Stomach (tissue), 9 donors: ENCODE results near the gene TEDC2. TPM values are rescaled to one million over a fixed set of nuclear protein-coding genes. Genes with fewer than 3 reads are reported as not detected.

Source experiments
- DNase-seq, 2 donors: peaks; one replicate each; pipeline versions ENCODE4 v3.0.0 to v3.0.0-alpha.2; 2013 to 2019
- H3K27ac ChIP-seq, 5 donors: fragments of 200-600 bp in 4 of 5; sonication (generic) in 4 of 5; one replicate each; pipeline ENCODE4 v1.5.1; 2013 to 2019; ENCODE audit warnings: mild to moderate bottlenecking in 1 of 5, moderate library complexity in 1 of 5
- H3K27me3 ChIP-seq, 3 donors: fragments of 200-600 bp; sonication (generic); one replicate each; pipeline ENCODE4 v1.5.1; 2017 to 2019; ENCODE audit warnings: mixed run types in 1 of 3
- H3K36me3 ChIP-seq, 4 donors: fragments of 200-600 bp; sonication (generic); 1 replicate in 3 of 4; 2 replicates in 1 of 4; pipeline ENCODE4 v1.5.1; 2016 to 2019
- H3K4me1 ChIP-seq, 4 donors: fragments of 200-600 bp; sonication (generic); one replicate each; pipeline ENCODE4 v1.5.1; 2016 to 2019
- H3K4me3 ChIP-seq, 4 donors: fragments of 200-600 bp; sonication (generic) in 3 of 4; one replicate each; pipeline ENCODE4 v1.5.1; 2016 to 2019; ENCODE audit warnings: mild to moderate bottlenecking in 1 of 4
- H3K9me3 ChIP-seq, 4 donors: fragments of 200-600 bp; sonication (generic); one replicate each; pipeline ENCODE4 v1.5.1; 2016 to 2019
- CTCF ChIP-seq, 7 experiments: fragments of 450-650 bp in 4 of 7; fragments of 200-600 bp in 3 of 7; sonication (generic) in 3 of 7; IDR thresholded peaks; one replicate each; pipeline ENCODE4 v1.5.1; 2016 to 2019; ENCODE audit warnings: antibody characterized with exemption in 7 of 7, control low read depth in 2 of 7, mild to moderate bottlenecking in 1 of 7
- EP300 ChIP-seq: sonication (generic); formaldehyde crosslinking; IDR thresholded peaks from one replicate; pipeline ENCODE4 v1.6.1; 2017; ENCODE audit warnings: antibody characterized with exemption
- POLR2A ChIP-seq, 4 donors: fragments of 450-650 bp; IDR thresholded peaks; one replicate each; pipeline ENCODE4 v1.6.1; 2016; ENCODE audit warnings: antibody characterized with exemption in 4 of 4, control low read depth in 2 of 4, mild to moderate bottlenecking in 1 of 4, moderate library complexity in 1 of 4
- POLR2AphosphoS5 ChIP-seq, 3 donors: sonication (generic); formaldehyde crosslinking; IDR thresholded peaks; one replicate each; pipeline ENCODE4 v1.6.1; 2016; ENCODE audit warnings: antibody characterized with exemption in 3 of 3
- WGBS, 5 donors: extraction: QIAGEN DNeasy Blood & Tissue Kit in 3 of 5; methylation state at CpG; one replicate each; pipeline versions ENCODE4 v1.1.5 to v1.1.7; 2013 to 2018; 5-methylcytosine and 5-hydroxymethylcytosine counted together
- intact Hi-C: fragments of 100-400 bp; cut with DNase I; formaldehyde crosslinking; loops from one replicate; pipeline ENCODE4 v1.15.1; 2023; ENCODE audit warnings: low total_unique reads
- polyA plus RNA-seq, 3 donors: library from polyadenylated mRNA; stranded (reverse); fragments of 200-250 nt; gene quantifications; one replicate each; pipeline ENCODE4 v1.2.3, GENCODE V29; 2013
- total RNA-seq, 5 donors: library from RNA; depleted of rRNA; stranded (reverse); fragments of >200 nt; gene quantifications; one replicate each; pipeline versions ENCODE4 v1.1.0 to v1.2.3, GENCODE V29; 2014 to 2016
- donor health status: healthy with polysubstance abuse.
- donor health status: Bipolar disorder and iron deficiency.
- donor health status: healthy.

TEDC2 gene
- total and polyA plus RNA-seq, 8 donors, result 1.3 to 3.8 (median 2.7) TPM; not detected in 3

GRCh38 chr16:2458887-2459646, 842 bp upstream of the TEDC2 start:
- peaks cover 10 to 25% (median 19%) of the 10 kb centered on the region in 4 donors for H3K4me1 ChIP-seq
- DNase-seq, result no peak
- no peaks in the 10 kb centered on the region for H3K9me3 ChIP-seq
- H3K4me3 ChIP-seq, result peak overlapping the region; percentile 48 to 66 (median 58)
- no peaks in the 10 kb centered on the region for H3K27me3 ChIP-seq
- intact Hi-C loops, result no loop called here
- H3K27ac ChIP-seq, result peak overlapping the region in 3 of 5 donors; percentile 21 to 65 (median 34)
- TF ChIP-seq EP300 (no peak), CTCF (IDR thresholded peaks at IDR 0.05) (no peak), POLR2A (IDR thresholded peaks at IDR 0.05) (no peak), POLR2AphosphoS5 (IDR thresholded peaks at IDR 0.05) (no peak)
- H3K36me3 ChIP-seq, result peaks cover 5 to 23% (median 14%) of the 10 kb centered on the region in 4 donors
- WGBS, 5 donors, result 18 to 23% (median 20%) methylated on average over 18 of the region's 18 CpGs

DNA sequence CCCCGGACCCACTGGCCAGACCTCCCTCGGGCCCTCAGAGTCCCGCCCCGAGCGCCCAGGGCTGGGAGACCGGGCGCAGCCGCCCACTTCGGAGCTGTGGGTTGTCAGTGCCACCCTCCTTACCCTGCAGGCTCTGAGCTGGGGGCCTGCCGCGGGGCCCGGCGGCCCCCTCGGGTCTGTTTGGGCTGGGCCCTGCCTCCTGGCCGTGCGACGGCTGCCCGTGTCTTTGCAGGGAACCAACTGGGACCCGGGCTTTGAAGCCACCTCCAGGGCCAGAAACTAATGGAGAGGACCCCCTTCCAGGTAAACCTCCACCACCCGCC, 443 bp downstream of the TEDC2 start:
- Histone ChIP-seq H3K4me3 (peak overlapping the region; percentile 48 to 66 (median 58)), H3K36me3 (peaks cover 5 to 18% (median 11%) of the 10 kb centered on the region in 4 donors), H3K9me3 (no peaks in the 10 kb centered on the region), H3K27ac (peak overlapping the region in 3 of 5 donors; percentile 8 to 65 (median 34)), H3K4me1 (peaks cover 10 to 25% (median 19%) of the 10 kb centered on the region in 4 donors), H3K27me3 (no peaks in the 10 kb centered on the region)
- intact Hi-C loops, result no loop called here
- WGBS, 5 donors, result 0 to 12% (median 2%) methylated on average over 6 to 20 of the region's 20 CpGs
- no peak for DNase-seq
- no peak for TF ChIP-seq EP300
- TF ChIP-seq POLR2AphosphoS5 (IDR thresholded peaks at IDR 0.05), result no peak
- no peak for TF ChIP-seq POLR2A (IDR thresholded peaks at IDR 0.05)
- no peak for TF ChIP-seq CTCF (IDR thresholded peaks at IDR 0.05)

DNA sequence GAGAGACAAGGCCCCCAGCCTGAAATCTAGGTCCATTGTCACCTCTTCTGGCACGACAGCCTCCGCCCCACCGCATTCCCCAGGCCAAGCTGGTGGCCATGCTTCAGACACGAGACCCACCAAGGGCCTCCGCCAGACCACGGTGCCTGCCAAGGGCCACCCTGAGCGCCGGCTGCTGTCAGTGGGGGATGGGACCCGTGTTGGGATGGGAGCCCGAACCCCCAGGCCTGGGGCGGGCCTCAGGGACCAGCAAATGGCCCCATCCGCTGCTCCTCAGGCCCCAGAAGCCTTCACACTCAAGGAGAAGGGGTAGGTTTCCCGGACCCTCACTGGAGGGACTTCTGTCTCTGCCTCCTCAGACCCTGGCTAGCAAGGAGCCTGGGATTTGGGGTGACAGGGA, 1.0 kb downstream of the TEDC2 start:
- DNase-seq, result no peak
- TF ChIP-seq POLR2A (IDR thresholded peaks at IDR 0.05) (no peak), CTCF (IDR thresholded peaks at IDR 0.05) (no peak), EP300 (no peak), POLR2AphosphoS5 (IDR thresholded peaks at IDR 0.05) (no peak)
- H3K4me3 ChIP-seq, result no peak overlapping the region
- H3K27me3 ChIP-seq, result no peaks in the 10 kb centered on the region
- peaks cover 5 to 16% (median 11%) of the 10 kb centered on the region in 4 donors for H3K36me3 ChIP-seq
- no peak overlapping the region for H3K27ac ChIP-seq
- intact Hi-C loops, result no loop called here
- peaks cover 10 to 25% (median 19%) of the 10 kb centered on the region in 4 donors for H3K4me1 ChIP-seq
- WGBS, 5 donors, result 83 to 91% (median 89%) methylated on average over 5 to 13 of the region's 13 CpGs
- H3K9me3 ChIP-seq, result no peaks in the 10 kb centered on the region

DNA sequence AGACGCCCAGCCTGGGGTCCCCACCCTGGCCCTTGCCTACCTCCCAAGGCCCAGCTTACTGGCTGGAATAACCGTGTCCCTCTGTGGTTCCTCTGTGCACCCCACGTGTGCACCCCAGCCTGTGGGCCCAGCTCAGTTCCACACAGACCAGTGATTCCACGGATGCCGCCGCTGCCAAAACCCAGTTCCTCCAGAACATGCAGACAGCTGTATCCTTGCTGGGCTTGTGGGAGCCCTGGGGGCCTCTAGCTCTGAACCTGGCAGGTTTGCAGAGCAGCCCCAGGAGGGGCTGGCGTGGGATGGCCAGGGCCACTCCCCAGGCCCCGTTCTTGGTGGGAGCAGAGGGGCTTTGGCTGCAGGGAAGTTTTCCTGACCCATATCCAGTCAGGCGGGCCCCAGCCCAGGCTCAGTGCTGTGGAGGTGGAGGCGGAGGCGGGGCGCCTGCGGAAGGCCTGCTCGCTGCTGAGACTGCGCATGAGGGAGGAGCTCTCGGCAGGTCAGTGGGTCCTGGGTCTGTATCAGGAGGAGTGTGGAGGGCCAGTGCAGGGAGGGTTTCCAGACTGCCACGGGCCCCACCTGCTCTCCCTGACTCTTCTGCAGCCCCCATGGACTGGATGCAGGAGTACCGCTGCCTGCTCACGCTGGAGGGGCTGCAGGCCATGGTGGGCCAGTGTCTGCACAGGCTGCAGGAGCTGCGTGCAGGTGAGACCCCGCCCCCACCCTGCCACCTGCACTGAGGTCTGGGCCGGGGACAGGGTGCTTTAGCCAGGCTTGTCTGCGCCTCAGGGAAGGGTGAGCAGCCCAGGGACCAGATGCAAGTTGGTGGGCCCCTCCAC, 2.3 kb downstream of the TEDC2 start:
- H3K36me3 ChIP-seq, result peaks cover 0 to 3% (median 1%) of the 10 kb centered on the region in 4 donors
- intact Hi-C loops, result no loop called here
- no peaks in the 10 kb centered on the region for H3K9me3 ChIP-seq
- no peak for DNase-seq
- 83 to 96% (median 93%) methylated on average over 11 to 23 of the region's 23 CpGs for WGBS, 5 donors
- peaks cover 10 to 28% (median 21%) of the 10 kb centered on the region in 4 donors for H3K4me1 ChIP-seq
- peaks cover 0 to 7% (median 0%) of the 10 kb centered on the region in 3 donors for H3K27me3 ChIP-seq
- TF ChIP-seq POLR2A (IDR thresholded peaks at IDR 0.05) (no peak), POLR2AphosphoS5 (IDR thresholded peaks at IDR 0.05) (no peak), EP300 (no peak), CTCF (IDR thresholded peaks at IDR 0.05) (no peak)
- H3K27ac ChIP-seq, result no peak overlapping the region
- H3K4me3 ChIP-seq, result no peak overlapping the region
